ENCODE data around the gene UBTF. TPM values are rescaled to one million over a fixed set of nuclear protein-coding genes. Genes with fewer than 3 reads are reported as not detected.

The UBTF gene
- total and polyA plus RNA-seq, 2 donors (not counting 3 experiments of a cell fraction or from before 2014, with no cell fraction given): 14.7 to 84.7 TPM

DNA sequence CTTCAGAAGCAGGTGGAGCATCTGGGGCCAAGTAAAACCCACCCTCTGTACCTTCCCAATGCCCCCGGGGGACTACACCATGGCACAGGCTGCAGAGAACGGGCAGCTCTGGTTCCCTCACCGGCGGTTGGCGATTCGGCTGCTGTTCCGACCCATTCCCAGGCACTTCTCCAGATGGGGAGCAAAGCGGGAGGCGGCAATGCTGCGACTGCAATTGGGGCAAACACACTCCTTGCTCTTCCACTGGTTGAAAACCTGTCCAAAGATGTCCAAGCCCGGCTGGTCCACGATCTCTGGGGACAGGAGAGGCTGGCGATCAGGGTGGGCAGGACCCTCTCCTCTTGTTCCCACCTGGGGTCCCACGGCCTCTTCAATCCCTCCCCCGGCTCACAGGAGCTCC lies 22.4 kb downstream of the UBTF start:
- no peak overlapping the region for H3K27ac ChIP-seq (ENCODE audit: insufficient read depth, low read depth, low read length)
- BruUV-seq (replicated peaks): no TSS peak
- dilution Hi-C loops (cut with MboI; ENCODE audit: extremely low pct_ligation_motif_present, low sequenced_read_pairs) (no loop called here), intact Hi-C loops (cut with micrococcal nuclease) (no loop called here)
- FAIRE-seq (no peak), DNase-seq (ENCODE audit: low read depth, low spot score) (no peak)
- peaks cover 23% of the 10 kb centered on the region for H3K79me2 ChIP-seq (ENCODE audit: control insufficient read depth, insufficient read depth, low read length)
- H2AFZ ChIP-seq (ENCODE audit: low read depth, low read length): no peak overlapping the region
- H3K9ac ChIP-seq (replicated peaks; ENCODE audit: extremely low read depth, insufficient read depth, low read length): no peak overlapping the region
- TF ChIP-seq, protein P1, sequence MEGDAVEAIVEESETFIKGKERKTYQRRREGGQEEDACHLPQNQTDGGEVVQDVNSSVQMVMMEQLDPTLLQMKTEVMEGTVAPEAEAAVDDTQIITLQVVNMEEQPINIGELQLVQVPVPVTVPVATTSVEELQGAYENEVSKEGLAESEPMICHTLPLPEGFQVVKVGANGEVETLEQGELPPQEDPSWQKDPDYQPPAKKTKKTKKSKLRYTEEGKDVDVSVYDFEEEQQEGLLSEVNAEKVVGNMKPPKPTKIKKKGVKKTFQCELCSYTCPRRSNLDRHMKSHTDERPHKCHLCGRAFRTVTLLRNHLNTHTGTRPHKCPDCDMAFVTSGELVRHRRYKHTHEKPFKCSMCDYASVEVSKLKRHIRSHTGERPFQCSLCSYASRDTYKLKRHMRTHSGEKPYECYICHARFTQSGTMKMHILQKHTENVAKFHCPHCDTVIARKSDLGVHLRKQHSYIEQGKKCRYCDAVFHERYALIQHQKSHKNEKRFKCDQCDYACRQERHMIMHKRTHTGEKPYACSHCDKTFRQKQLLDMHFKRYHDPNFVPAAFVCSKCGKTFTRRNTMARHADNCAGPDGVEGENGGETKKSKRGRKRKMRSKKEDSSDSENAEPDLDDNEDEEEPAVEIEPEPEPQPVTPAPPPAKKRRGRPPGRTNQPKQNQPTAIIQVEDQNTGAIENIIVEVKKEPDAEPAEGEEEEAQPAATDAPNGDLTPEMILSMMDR (IDR thresholded peaks at IDR 0.05; ENCODE audit: extremely low read depth in 1 of 2, insufficient read depth in 1 of 2, low read depth in 1 of 2, low read length in 2 of 2): no peak
- TF ChIP-seq, protein P2, sequence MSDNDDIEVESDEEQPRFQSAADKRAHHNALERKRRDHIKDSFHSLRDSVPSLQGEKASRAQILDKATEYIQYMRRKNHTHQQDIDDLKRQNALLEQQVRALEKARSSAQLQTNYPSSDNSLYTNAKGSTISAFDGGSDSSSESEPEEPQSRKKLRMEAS (IDR thresholded peaks at IDR 0.05; ENCODE audit: insufficient read depth, insufficient read length): no peak
- TF ChIP-seq EZH2 (IDR thresholded peaks at IDR 0.05; ENCODE audit: borderline replicate concordance, low read depth, low read length, severe bottlenecking) (no peak), MYC (IDR thresholded peaks at IDR 0.05; ENCODE audit: low read depth, low read length) (no peak), JUN (IDR thresholded peaks at IDR 0.05; ENCODE audit: borderline replicate concordance, insufficient read depth, insufficient read length, low read depth) (no peak)
- peaks cover 11 to 35% of the 10 kb centered on the region in 2 experiments for H3K36me3 ChIP-seq (ENCODE audit: control insufficient read depth in 2 of 2, extremely low read depth in 1 of 2, insufficient read depth in 2 of 2, low read length in 2 of 2)
- ChIA-PET POLR2A (no interaction called here), CTCF (interaction anchor here (1.4 kb wide), 1 partner anchor 13 kb away, joined by 7 read pairs; no protein-coding TSS in a partner anchor)
- no peak overlapping the region for H3K4me2 ChIP-seq (ENCODE audit: insufficient read depth, low read length)
- no peak overlapping the region for H3K4me3 ChIP-seq (replicated peaks in 1 of 3; ENCODE audit: insufficient read depth in 1 of 3, low read depth in 1 of 3, low read length in 3 of 3)
- no peaks in the 10 kb centered on the region for H3K27me3 ChIP-seq (ENCODE audit: control insufficient read depth in 2 of 2, insufficient read depth in 2 of 2, low read length in 2 of 2)
- no peaks in the 10 kb centered on the region for H3K9me1 ChIP-seq (replicated peaks; ENCODE audit: control insufficient read depth, extremely low read depth, insufficient read depth, low read length)
- no peaks in the 10 kb centered on the region for H3K9me3 ChIP-seq (replicated peaks; ENCODE audit: control insufficient read depth, insufficient read depth, low read length)
- peaks cover 18% of the 10 kb centered on the region for H3K4me1 ChIP-seq (ENCODE audit: control insufficient read depth, extremely low read depth, insufficient read depth, low read length)
- no peaks in the 10 kb centered on the region for H4K20me1 ChIP-seq (replicated peaks; ENCODE audit: control insufficient read depth, extremely low read depth, insufficient read depth, low read length)
